C4-2B (cell line): Measurements from ENCODE around the gene HAUS1.
"Not testable (repeated sequence)": the region's sequence is repeated elsewhere in the genome, so short reads cannot be mapped to it uniquely, and the experiment has no call there.

Source experiments
- CTCF ChIP-seq: fragments of 450-650 bp; conservative IDR thresholded peaks from 2 replicates; pipeline ENCODE4 v1.5.1; 2017; ENCODE audit warnings: mild to moderate bottlenecking
- ZFX ChIP-seq: fragments of 450-650 bp; IDR thresholded peaks from 2 replicates; pipeline ENCODE4 v1.6.1; 2017

GRCh38 chr18:46164502-46164901, 60.3 kb downstream of the HAUS1 start:
- TF ChIP-seq CTCF, ZFX: not testable (repeated sequence)
